Stimulated activated CD8-positive, alpha-beta memory T cell treated with anti-CD3 and anti-CD28 coated beads, Interleukin-12 subunit alpha, Interleukin-12 subunit beta, amount 100 ng/mL, for 1 hour (primary cell): ENCODE results near the gene UCK2.
"Not testable (repeated sequence)": the region's sequence is repeated elsewhere in the genome, so short reads cannot be mapped to it uniquely, and the experiment has no call there.

Source experiments
- DNase-seq: peaks from one replicate; pipeline ENCODE4 v3.0.0-alpha.2; 2020; ENCODE audit warnings: low read depth

UCK2 gene

GRCh38 chr1:165827268-165828102 is at the start of gene UCK2:
Gene UCK2 (plus strand): TSS chr1:165827614. CDS start chr1:165827834, 220 bp downstream.
- no peak for DNase-seq

- DNase-seq = not testable (repeated sequence)
Measured at GRCh38 chr1:165778197-165778596, 49.2 kb upstream of the UCK2 start.

DNA sequence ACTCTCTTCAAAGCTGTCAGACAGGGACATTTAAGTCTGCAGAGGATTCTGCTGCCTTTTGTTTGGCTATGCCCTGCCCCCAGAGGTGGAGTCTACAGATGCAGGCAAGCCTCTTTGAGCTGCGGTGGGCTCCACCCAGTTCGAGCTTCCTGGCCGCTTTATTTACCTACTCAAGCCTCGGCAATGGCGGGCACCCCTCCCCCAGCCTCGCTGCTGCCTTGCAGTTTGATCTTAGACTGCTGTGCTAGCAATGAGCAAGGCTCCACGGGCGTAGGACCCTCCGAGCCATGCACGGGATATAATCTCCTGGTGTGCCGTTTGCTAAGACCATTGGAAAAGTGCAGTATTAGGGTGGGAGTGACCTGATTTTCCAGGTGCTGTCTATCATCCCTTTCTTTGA is 43.9 kb upstream of the UCK2 start:
- DNase-seq = not testable (repeated sequence)

DNA sequence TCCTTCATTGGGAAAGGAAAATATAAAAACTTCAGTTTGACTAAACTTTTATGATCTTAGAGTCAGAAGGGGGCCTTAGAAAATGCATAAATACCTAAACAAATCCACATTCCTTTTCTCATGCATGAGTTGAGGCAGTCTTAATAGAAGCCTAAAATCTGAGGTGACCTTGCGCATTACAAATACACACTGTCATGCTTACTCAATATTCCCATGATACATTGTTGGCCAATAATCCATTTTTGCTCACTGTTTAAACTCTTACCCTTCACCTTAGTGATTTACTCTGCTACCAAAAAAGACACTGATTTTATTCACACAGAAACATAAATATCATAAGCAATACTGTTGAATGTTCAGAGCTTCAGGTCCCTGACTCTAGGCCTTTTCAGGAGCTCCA is 39.7 kb upstream of the UCK2 start:
- no peak for DNase-seq

- no peak for DNase-seq
Measured at GRCh38 chr1:165793951-165794350, 33.5 kb upstream of the UCK2 start.

- DNase-seq = no peak
Measured at GRCh38 chr1:165795894-165796293, 31.5 kb upstream of the UCK2 start.

DNA sequence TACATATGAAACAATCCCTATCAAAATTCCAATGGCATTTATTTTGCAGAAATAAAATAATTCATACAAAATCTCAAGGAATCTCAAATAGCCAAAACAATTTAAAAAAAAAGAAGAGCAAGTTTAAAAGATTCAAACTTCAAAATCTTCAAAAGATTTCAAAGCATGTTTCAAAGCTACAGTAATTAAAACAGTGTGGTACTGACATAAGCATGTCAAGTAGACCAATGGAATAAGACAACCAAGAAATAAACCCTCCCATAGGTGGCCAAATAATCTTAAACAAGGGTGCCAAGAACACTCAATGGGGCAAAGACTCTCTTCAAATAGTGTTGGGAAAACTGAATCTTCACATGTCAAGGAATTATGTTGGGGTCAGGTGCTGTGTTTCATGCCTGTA is 28.0 kb upstream of the UCK2 start:
- DNase-seq = no peak

- not testable (repeated sequence) for DNase-seq
Measured at GRCh38 chr1:165804513-165804912, 22.9 kb upstream of the UCK2 start.

DNA sequence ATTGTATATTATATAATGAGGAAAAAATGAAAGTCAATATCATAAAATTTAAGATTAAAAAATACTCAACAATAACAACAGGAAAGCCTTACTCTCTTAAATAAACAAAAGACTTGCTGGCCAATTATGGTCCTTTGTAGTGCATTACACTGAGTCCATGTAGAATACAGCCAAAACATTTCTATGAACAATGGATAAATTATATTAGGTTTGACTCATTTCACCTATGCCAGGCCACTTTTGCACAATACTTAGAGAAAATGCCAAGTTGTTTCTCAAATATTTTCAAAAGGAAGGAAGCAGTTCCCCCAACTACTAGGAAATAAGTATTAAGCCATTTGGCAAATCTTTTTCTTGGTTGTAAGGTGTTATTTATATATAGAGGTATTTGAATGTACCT is 19.8 kb upstream of the UCK2 start:
- DNase-seq = no peak

- DNase-seq = no peak
Measured at GRCh38 chr1:165815725-165816124, 11.7 kb upstream of the UCK2 start.

DNA sequence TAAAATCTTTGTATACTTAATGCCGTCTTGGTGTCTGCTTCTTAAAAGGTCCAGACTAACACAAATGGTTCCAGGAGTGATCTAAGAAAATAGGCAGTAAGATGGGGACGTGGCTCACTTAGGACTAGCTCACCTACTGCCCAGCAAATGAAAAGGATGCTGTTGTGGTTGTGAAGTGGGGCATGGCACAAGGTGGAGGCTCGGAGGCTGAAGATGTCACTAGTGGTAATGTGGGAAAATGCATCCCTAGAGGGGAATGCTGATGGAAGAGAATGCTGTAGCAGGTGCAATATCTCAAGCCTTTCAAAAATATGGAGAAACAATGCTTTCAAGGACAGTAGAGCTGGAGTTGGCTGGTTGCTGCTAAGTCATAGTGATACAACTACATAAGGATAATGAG is 11.3 kb upstream of the UCK2 start:
- no peak for DNase-seq

- DNase-seq = no peak
Measured at GRCh38 chr1:165816826-165817497, 10.5 kb upstream of the UCK2 start.

- DNase-seq = no peak
Measured at GRCh38 chr1:165823552-165824268, 3.7 kb upstream of the UCK2 start.

GRCh38 chr1:165824269-165824643 is 3.2 kb upstream of the UCK2 start:
- DNase-seq = no peak

DNA sequence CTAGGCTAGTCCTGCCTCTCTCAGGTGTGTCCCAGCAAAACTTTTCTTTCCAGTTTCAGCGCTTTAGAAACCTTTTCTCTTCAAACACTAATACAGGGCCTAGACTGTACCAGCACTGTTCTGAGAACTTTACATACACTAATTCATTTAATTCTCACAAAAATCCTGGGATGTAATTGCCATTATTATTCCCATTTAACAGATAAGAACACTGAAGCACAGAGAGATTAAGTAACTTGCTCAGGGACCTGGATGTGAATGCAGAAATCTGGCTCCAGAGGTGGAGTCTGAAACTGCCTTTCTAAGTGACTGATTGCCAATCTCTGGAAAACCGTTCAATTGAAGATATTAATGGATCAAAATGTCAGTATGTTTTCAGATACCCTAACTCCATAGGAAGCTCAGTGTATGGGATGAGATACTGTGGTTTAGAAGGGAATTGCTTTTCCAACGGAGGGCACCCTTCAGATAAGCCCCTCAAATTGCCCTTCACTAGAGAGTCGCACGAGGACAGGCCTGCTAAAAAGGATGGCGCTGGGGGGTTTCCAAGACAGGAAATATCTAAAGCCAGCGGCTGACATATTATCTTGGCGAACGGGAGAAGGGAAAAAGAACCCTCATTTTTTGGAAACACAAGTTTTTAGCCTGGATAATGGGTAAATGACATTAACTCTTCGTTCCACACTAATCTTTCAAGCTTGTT is 698 bp upstream of the UCK2 start:
- DNase-seq = no peak

DNA sequence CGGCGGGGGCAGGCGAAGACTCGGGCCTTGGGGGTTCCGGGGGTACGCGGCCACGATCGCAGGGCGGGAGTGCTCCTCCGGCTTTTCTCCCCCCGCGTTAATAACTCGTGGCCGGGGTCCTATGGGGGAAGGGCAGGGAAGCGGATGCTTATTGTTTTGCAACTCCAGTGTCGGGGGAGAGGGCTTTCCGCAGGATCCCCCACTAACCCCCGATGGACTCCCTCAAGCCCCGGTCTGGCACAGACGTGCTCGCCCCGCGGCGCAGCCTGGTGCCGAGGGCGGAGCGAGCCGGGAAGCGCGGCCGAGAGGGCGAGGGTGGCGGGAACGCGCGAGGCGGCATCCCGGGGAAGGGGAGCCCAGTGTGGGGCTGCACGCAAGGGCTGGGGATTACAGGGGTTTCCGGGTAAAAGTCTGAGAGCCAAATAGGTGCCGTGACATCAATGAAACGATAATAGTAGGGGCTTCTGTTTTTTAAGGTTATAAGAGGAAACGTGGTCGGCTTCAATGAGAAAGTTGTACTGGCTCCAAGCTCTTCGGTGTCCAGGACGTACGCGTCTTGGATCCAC is 772 bp downstream of the UCK2 start:
- no peak for DNase-seq

DNA sequence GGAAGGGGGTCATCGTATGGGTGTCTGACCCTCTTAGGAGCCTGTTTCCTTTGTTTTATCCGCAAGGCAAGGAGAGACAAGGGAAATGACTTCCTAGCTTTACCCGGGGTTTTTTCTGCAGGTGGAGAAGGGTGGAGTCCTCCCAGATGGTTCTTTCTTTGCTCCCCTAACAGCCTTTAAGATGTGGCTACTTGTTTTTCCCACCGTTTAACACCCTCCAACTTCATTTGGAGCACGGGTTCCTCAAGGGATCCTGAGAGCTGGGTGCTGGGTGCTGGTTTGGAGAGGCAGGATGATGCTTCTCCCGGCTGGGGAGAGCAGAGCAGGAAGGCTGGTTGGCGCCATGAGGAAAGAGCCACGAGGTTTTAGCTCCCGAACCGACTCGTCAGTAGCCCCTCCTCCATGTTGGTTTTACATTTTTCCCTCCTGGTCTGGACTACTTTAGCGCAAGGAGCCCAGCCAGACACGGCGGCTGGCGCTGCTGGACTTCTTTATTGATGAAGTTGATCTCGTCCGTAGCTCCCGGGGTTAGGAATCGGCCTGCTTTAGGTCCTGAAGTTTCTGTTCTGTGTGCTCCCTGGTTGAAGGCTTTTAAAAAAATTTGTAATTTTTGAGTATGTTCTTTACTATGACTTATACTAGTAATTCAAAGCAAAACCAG is 1.4 kb downstream of the UCK2 start:
- no peak for DNase-seq

DNA sequence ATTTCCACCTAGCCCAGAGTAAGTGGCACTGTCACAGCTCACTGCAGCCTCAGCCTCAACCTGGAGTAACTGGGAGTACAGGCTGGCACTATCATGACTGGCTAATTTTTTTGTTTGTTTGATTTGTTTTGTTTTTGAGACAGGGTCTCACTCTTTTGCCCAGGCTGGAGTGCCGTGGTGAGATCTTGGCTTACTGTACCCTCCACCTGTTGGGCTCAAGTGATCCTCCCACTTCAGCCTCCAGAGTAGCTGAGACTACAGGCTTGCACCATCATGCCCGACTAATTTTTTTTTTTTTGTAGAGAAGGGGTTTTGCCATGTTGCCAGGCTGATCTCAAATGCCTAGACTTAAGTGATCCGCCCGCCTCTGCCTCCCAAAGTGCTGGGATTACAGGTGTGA is 2.5 kb downstream of the UCK2 start:
- DNase-seq = no peak

DNA sequence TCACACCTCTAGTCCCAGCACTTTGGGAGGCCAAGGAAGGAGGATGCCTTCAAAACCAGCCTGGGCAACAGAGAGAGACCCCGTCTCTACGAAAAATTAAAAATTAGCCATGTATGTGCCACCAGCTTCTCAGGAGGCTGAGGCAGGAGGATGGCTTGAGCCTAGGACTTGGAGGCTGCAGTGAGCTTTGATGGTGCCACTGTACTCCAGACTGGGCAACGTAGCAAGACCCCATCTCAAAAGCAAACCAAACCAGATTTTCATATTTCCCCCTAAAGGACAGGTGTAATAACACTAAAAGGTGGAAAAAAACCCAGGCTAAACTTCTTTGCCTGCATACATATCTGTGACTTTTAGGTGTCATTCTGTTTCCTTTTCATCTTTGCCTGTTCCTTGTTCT is 3.7 kb downstream of the UCK2 start:
- DNase-seq = no peak

DNA sequence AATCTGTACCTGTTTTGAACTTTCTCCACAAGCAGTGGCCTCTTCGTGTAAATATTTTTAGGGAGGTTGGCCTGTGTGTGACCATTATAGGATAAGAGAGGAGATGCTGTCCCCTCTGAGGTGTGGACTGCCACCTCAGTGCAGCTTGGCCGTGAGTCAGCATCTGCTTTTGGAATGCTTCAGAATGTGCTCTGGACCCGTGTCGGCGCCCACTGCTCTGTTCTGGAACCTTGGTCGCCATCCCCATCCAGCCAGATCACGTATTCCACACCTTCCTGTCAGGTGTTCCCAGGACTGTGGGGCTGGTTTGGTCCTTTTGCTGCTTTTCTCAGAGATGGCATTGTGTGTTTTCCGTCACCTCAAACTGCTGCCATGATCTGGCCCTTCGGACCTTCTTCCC is 5.5 kb downstream of the UCK2 start:
- DNase-seq = no peak

DNA sequence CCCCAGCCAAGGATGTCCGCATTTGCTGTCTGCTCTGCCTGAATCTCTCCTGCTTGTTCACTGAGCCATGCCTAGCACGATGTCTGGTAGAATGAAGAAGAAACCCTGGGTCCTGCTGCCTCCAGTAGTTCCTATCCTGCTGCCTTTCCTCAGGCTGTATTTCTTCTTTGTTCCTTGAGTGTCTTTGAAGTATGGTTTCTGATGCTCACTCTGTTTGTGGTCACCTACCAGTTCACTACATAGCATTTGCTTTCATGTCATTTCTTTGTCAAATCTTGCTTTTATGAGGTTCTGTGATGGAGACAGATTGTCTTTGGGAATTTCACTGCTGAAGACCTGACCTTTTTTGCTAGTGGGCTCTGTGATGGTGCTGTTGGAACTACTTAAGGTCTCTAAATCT is 5.9 kb downstream of the UCK2 start:
- no peak for DNase-seq

DNA sequence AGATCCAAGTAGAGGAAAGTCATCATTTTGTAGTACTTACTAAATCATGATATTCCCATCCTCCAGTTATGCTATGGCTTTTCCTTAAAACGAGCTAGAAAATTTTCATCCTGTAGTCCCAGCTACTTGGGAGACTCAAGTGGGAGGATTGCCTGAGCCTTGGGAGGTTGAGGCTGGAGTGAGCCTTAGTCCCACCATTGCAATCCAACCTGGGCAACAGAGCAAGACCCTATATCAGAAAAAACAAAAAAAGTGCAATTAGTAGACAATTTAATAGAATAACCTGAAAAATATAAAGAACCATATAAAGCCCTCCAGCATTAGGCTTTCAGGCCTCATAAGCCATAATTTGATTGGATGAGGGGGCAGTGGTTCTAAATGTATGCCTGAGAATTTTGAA is 6.8 kb downstream of the UCK2 start:
- no peak for DNase-seq
